ENCODE results near the gene CISH.

The CISH gene, protein sequence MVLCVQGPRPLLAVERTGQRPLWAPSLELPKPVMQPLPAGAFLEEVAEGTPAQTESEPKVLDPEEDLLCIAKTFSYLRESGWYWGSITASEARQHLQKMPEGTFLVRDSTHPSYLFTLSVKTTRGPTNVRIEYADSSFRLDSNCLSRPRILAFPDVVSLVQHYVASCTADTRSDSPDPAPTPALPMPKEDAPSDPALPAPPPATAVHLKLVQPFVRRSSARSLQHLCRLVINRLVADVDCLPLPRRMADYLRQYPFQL

DNA sequence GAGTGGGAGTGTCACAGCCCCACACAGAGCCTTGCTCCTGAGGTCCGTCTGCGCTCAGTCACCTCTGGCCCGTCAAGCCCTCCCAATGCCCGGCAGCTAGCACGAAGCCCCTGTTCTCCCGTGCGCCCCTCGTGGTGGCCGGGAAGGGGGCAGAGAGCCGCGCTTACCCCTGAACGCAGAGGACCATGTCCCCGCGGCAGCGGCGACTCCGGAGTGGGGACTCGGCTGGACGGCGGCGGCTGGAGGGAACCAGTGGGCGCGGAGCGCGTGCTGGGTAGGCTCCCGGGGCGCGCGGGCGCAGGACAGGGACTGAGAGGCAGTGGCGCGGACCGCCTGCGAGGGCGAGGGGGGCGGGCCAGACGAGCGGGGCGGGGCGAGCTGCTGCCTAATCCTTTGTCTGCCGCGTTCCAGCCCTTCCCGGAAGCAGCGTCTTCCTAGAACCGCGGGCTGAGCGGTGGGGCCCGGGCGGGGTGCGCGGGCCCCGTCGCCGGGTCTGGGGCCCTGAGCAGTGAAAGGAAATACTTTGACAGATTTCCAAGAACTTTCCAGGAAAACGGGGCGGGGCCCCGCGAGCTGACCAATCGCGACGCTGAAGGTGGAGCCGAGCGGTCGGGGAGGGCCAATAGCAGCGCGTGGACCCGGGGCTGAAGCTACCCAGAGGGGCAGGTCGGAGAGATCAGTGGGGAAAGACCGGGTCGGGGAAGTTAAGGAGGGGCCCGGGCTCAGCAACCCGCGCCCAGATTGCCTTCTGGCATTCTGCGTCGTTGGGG lies at the start of gene CISH:
Gene CISH, minus strand, starts transcription at position 311 of the 770 bp plus-strand sequence. Its CDS starts 124 bp downstream, at position 187.
- DNase-seq (ENCODE audit: low read depth, low spot score): peak; percentile 98

DNA sequence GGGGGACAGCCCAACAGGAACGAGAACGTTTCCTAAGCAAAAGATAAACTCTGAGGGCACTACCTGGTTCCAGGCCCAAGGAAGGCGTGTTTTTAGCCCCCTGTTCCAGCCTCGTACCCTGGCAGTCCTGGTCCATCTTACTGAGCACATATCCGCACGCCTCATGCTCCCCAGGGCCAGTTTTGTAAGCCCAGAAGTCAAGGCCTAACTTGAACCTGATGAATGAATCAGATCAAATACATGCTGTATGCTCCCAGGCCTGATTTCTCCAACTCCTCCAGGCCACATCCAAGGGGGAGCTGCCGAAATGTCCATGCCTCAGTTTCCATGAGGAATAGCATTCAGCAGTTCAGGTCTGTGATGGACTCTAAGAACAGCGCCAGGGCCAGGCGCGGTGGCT lies 48.8 kb upstream of the CISH start:
- DNase-seq (ENCODE audit: low read depth, low spot score): no peak

DNA sequence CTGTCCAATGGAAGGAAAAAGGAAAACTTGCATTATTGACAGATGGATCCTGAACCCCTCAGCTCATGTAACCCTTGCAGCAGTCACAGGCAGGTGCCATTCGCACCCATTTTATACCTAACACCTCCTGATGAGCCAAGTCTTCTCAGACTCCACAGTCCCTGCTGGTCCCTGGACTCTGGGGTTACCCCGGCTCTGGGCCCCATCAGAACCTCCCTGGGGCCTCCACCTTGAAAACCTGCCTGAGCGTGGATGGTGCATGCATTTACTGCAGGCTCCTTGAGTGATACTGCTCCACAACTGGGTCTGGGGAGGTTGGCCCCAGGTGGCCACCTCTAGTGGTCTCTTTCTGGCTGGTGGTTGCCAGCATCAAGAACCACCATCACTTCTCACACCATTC lies 47.3 kb upstream of the CISH start:
- DNase-seq (ENCODE audit: low read depth, low spot score): no peak

DNA sequence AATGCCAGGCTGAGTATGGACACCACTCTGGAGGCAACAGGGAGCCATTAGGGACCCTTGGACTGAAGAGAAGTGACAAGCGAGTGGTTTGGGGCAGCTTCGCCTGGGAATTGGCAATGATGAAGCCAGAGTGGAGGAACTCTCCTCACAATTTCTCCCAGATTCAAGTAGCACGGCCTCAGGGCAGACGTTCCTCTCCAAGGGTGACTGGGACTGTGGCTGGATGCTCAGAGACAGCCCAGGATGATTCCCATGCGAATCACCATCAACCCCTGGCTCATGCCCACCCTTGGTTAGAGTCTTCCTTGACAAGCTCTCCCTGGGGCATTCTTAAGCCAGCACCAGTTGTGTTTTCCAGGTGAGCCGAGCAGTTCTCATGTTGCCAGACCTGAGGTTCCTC lies 46.8 kb upstream of the CISH start:
- no peak for DNase-seq (ENCODE audit: low read depth, low spot score)

DNA sequence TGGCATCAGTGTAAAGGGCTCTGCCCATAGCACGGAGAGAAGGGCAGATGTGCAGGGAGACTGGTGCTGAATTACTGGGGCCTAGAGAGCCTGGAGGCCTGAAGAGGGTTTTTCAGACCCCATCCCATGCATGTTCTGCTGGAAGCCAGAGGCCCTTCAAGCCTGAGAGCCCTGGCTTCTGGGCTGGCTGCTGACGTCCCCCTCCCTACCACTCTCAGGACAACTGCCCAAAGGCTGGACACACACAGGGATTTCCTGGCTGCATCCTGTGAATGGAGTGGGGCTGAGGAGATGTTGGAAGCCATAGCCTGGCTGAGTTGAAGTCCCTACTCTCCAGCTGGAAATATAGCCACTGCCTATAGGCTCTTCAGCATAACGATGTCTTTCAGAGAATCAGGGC lies 46.2 kb upstream of the CISH start:
- DNase-seq (ENCODE audit: low read depth, low spot score): no peak

DNA sequence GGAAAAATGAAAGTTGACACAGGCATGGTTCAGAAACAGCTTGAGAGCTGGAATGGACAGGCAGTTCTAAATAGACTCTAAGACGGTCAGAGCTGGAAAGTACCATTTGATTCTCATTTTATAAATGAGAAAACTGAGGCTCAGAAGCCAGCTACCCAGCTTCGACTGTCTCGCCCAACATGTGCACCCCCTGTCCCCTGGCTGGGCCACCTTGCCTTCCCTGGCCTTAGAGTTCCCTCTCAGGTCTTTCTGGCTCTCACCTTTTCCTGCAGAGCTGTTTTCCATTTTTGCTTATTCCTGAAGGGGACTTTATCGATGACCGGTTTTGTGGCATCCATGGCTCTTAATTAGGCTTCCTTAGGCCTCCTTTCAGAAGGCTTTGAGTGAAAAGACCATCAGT lies 45.8 kb upstream of the CISH start:
- no peak for DNase-seq (ENCODE audit: low read depth, low spot score)

DNA sequence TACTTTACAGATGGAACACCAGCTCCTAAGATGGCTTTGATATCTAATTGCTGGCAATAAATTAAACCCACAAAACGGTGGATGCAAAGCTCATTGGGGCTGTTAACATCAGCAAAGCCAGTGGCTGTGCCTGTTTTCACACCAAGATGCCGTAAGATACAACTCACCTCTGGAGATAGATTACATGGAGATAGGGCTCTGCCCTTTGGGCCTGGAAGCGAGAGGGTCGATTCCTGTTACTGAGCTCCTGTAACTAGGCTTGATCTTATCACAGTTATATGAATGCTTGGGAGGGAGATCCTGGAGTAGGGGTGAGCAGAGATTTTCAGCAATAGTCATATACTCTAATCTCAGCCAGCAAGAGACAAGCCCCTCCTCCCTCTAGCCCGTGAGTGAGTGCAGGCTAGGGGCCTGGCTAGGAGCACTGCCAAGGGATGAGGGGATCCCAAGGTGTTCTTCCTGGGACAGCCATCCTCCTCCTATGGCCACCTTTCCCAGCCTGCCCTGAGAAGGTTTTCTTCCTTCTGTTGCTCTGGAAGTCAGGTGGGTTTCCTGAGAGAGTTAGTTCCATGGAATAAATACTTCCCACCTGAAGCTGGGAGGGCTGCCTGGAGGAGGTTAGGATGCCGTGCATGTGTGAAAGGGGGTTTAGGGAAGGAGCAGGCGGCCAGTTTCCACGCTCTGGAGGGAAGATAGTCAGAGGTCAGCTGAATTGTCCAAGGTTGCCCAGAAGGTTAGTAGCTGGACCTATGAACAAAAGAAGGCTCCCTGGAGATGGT lies 45.0 kb upstream of the CISH start:
- DNase-seq (ENCODE audit: low read depth, low spot score): no peak

DNA sequence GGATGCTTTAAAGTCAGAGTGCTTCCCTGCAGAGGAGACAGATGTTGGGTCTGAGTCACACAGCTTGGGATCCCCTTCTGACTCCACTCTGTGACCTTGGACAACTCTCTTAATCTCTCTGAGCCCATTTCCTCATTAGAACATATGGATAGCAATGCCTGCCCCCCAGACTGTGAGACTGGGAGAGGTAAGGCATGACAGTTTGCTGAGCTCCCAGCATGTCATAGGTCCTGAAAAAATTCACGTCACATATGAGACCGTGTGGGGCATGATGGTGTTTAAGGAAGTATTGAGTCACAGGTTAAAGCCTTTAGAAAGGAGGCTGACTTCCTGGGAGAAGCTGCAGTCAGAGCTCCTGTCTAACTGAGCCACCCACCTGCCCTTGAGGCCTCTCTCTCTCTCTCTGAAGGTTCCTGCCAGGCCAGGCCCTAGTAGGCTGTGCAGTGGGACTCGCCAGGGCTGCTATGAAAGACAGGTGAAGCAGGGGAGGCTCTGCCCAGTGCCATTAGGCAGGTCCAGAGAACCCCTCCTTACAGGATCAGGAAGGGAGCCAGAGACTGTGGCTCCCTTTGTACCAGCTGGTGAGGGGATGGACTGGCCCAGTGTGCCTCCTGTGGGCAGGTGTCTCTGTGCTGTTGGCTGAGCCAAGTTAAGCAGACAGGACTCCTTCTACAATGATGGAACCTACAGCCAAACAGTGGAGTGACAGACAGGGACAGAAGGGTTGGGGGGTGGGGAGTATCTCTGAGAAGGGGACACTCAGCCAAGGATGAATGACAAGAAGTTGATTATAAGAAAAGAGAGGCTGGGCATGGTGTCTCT lies 43.6 kb upstream of the CISH start:
- no peak for DNase-seq (ENCODE audit: low read depth, low spot score)

DNA sequence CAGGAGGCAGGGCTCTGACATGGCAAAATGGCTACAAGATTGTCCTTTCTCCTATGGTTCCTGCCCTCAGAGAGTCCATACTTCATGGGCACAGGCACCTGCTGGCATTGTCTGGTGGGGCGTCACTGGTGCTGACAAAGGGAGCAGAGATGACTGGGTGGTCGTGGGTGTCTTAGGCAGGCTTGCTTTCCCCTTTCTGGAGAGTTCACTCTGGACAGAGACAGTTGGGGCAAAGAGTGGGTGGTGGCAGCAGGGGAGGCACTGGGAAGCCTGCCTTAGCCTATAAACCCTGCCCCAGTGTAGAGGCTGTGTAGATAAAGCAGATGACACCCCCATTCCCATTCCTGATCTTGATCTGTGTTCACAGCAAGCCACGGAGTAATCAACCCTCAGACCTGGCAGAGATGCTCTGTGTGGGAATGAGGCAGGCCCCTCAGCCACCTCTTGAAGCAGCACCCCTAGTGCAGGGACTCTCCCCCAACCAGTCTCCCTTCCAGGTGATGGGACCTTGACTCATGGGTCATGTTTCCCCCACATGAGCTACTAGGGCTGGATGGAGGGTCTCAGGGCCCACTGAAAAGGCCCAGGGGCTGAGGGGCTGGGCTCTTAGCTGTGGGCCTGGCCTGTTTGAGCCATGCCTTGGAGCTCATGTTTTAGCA lies 42.5 kb upstream of the CISH start:
- DNase-seq (ENCODE audit: low read depth, low spot score): no peak

DNA sequence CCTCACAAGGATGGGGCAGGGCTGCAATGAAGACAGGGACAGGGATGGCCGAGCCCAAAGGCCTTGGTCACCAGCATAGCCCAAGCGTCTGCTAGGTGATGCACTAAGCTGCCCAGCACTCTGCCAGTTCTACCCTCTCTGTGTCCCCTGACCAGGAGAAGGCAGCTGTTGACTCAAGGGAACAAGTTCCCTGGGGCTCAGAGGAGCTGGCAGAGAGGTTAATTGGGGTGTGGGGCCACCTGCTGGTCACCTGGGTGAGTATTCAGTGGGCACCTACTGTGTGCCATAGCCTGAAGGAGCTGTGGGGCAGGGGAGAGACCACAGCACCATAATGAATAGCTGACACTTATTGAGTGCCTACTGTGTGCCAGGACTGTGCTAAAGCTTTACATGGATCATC lies 41.1 kb upstream of the CISH start:
- DNase-seq (ENCODE audit: low read depth, low spot score): peak; percentile 64

DNA sequence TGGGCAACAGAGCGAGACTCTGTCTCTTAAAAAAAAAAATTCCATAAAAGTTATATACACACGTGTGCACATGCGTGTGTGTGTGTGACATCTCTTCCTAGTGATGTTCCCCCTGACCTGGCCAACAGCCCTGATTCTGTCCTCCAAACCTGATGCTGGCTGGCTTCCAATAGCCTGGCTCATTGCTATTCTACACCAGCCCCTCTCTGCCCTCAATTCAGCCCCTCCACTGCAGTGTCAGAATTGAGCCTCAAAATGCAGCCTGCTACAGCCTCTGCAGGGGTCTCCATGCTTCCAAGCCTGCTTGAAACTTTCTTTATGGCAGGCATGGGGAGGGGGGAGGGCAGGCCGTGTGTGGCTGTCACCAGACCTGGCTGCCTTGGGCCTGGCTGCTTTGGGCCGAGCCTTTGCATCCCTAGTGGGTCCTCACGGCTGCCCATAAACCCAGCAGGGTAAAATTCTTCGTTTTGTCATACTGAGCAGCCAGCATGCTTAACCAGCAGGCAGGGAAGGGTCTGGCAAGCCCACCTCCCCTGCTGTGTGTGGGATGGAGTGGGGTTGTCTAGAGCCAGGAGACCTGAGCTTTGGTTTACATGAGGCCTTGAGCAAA lies 40.5 kb upstream of the CISH start:
- DNase-seq (ENCODE audit: low read depth, low spot score): peak; percentile 46

DNA sequence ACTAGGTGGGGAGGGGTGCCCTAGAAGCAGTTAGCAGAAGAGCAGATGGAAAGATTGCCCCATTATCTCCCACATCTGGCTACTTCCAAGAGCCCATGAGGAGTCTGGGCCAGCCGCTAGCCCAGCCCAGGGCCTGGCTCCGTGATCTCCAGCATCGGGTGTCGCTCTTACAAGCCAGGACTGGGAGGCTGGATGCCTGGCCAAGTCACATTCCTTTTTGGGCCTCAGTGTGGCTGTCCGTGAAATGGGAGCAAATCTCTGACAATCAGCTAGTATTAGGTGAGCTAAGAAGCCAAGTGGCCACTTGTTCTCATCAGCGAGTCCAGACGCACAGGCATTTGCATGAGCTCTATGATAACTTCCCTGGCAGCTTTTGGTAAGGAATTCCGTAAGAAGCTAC lies 39.9 kb upstream of the CISH start:
- DNase-seq (ENCODE audit: low read depth, low spot score): no peak

DNA sequence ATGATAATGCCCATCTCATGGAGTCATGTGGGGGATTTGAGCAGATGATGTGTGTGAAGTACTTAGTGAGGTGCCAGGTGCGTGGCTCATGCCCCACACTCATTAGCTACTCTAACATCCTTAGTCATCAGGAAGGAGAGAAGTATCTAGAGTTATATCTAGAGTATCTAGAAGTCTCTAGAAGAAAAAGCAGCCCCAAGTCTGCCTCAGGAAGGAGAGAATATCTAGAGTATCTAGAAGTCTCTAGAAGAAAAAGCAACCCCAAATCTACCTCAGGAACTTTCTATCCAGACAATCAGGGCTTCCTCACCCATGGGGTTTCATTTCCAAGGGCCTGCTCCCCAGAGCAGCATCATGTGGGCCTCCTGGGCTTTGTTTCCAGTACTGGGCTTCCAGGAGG lies 38.4 kb upstream of the CISH start:
- no peak for DNase-seq (ENCODE audit: low read depth, low spot score)

DNA sequence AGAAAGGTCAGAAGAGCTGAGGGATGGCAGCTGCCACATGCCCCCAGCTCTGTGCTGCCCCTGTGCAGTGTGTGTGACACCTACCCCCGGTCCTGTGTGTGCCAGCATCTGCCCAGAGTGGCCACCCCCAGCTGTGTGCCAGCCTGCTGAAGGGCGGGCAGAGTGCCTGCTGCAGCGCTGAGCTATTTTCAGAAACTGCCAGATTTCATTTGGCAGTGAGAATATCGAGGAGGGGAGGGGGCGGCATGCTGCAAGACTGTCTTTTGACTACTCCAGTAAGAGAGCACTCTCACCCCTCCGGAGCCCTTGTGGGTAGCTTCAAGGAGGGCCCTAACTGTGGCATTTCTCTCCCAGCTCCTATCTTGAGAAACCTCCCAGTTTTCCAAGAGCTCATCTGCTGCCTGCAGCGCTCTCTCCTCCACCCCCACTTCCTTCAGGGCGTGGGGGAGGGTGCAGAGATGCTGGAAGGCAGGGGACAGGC lies 37.9 kb upstream of the CISH start:
- DNase-seq (ENCODE audit: low read depth, low spot score): no peak

DNA sequence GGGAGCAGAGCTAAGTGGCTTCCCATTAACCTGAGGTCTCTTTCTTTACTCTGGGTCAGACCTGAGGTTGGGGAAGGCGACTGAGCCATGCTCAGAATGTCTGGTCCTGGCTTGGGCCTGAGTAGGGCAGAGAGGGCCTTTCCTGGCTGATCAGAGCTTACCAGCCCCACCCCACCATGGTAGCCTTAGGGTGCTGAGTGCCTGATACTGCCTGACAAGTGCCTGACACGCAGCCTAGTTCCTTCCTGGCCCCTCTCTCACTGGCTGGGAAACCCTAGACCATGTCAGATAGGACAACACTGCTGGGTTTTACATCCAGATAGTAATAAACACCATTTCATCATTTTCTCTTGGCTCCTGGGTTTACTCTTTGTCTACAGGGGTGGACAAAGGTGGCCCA lies 37.4 kb upstream of the CISH start:
- no peak for DNase-seq (ENCODE audit: low read depth, low spot score)

DNA sequence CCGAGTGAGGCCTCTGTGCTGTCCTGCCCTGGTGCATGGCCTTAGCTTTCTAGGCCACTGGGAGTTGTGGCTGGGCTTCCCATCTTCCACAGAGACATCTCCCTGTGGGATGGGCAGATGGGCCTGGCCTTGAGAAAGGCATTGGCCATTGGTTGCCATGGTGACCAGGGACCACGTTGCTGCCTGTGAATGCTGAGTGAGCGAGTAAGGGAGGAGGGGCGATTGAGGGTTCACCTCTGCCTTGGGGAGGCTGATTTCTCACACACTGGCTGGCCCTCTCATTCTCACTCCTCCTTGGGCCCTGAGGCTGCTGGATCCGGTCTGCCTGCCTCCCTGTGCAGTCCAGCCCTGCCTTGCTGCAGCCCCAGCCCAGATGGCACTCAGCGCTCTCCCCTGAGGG lies 36.7 kb upstream of the CISH start:
- peak; percentile 60 for DNase-seq (ENCODE audit: low read depth, low spot score)

DNA sequence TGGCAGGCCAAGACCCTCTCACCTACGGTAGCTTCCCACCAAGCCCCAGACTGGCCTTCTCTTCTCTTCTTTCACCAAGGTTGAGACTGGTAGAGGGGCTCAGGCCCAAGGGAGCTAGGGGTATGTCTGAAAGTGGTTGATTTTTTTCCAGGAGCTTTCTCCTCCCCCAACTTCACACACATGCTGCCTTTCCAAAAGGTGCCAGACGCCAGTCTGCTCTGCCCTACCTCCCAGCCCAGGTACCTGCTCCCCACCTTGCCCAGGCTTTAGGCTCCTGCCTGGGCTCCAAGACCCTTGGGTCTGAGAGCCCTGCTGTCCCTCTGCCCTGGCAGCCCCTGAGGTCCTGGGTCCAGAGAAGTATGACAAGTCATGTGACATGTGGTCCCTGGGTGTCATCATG lies 33.8 kb upstream of the CISH start:
- DNase-seq (ENCODE audit: low read depth, low spot score): no peak

DNA sequence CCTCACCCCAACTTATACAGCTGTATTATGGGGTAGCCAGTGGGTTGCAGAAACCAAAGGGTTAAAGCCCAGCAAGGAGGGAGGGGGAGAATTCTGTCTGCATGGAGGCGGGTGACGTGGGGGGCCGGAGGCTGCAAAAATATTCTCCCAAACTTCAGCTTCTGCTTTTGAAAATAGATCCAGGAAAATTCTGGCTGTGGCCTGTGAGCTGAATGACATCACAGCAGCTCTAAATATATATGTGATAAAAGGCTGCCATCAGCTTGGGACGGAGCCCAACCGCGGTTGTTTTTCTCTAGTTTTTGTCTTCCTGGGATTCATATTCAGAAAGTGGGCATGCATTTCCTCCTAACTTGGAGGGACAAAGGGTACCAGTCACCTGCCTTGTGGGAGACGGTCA lies 33.0 kb upstream of the CISH start:
- no peak for DNase-seq (ENCODE audit: low read depth, low spot score)

DNA sequence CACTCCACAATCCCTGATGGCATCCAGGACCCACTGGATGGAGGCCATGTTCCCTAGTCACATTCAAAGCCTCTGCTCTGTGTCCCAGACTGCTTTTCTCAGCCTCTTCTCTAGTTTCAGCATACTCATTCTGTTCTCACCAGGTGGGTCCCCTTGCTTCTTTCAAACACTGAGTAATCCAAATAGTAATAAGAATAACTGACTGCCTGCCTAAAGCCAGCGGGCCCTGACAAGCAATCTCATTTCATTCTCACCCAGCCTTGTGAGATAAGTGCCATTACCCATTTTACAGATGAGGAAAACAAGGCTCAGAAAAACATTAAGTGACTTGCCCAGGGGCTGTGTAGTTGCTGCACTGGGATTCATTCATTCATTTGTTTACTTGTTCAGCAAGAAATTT lies 30.8 kb upstream of the CISH start:
- DNase-seq (ENCODE audit: low read depth, low spot score): no peak

DNA sequence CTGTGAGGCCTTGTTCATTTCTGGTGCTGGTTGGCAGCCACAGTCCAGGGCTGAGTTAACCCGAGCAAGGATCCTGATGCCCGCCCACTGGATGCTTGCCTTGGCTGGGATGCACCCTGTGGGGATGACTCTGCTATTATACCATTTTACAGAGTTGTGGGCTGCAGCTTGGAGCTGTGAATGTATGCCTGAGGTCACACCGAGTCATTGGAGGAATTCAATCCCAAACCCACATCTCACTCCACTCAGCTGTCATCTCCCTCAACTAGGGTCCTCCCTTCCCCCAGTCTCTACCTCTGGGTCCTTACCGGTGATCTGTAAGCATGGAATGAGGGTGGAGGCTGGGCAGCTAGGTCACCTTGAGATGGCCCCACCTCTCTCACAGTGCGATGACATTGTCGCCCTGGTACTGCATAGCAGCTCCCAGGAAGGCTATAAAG lies 27.5 kb upstream of the CISH start:
- DNase-seq (ENCODE audit: low read depth, low spot score): no peak

DNA sequence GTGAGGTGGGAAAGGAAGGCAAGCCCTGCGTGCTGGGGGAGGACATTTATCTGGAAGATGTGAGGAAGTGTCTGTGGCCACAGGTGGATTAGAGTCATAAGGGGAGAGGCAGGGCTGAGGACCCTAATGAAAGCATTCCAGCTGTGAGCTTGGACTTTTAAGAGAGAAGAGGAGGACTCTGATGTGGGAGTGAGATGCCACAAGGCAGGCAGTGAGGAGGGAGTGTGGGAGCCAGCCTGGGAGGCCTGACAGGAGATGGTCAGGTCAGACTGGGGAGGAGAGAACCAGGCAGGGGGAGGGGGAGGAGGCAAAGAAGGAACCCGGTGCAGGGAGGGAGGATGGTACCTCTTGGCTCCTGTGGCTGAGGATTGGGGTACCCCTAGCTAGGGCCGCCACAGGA lies 26.4 kb upstream of the CISH start:
- no peak for DNase-seq (ENCODE audit: low read depth, low spot score)

Measured in ELF-1 (cell line).